ENCODE data around the gene CERS6.

CERS6 gene

GRCh38 chr2:168596881-168597655, 141.0 kb downstream of the CERS6 start:
- no peak for TF ChIP-seq CTCF (IDR thresholded peaks at IDR 0.05; ENCODE audit: low read depth, low read length)
- no peak overlapping the region for H3K4me3 ChIP-seq (ENCODE audit: low read depth, low read length)

GRCh38 chr2:168599738-168600137, 143.7 kb downstream of the CERS6 start:
- TF ChIP-seq CTCF (IDR thresholded peaks at IDR 0.05; ENCODE audit: low read depth, low read length): no peak
- H3K4me3 ChIP-seq (ENCODE audit: low read depth, low read length): no peak overlapping the region

GRCh38 chr2:168600949-168601348, 144.9 kb downstream of the CERS6 start:
- H3K4me3 ChIP-seq (ENCODE audit: low read depth, low read length): no peak overlapping the region
- no peak for TF ChIP-seq CTCF (IDR thresholded peaks at IDR 0.05; ENCODE audit: low read depth, low read length)

DNA sequence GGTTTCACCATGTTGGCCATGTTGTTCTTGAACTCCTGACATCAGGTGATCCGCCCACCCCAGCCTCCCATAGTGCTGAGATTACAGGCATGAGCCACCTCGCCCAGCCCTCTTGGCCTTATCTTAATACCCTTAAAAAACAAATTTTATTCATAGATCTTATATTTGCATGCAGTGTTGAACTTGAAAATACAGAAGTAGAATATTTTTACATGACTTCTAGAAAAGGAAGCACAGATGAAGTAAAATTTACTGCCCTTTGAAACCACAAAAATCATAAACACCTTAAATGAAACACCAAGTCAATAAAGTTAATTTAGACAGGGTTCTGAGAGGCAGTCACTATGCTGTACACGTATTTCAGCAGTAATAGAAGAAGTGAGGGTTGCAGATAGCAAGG, 145.7 kb downstream of the CERS6 start:
- TF ChIP-seq CTCF (IDR thresholded peaks at IDR 0.05; ENCODE audit: low read depth, low read length): no peak

DNA sequence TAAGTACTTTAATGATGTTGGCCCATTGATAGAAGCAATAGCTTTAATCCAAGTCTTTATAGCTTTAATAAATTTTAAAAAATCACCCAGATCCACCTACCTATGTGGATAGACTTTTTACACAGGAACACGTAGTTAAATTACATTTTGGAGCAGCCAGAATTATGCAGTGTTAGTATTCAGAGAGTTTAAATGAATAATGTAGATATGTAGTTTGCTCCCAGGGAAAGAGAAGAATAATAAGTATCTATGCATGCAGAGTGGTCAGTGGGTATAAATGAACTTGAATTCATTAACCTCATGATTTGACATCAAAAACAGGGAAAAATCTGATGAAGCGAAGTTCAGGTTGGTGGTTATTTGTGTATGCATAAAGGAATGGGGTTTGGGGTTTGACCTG, 146.3 kb downstream of the CERS6 start:
- no peak overlapping the region for H3K4me3 ChIP-seq (ENCODE audit: low read depth, low read length)
- no peak for TF ChIP-seq CTCF (IDR thresholded peaks at IDR 0.05; ENCODE audit: low read depth, low read length)

More for the DNA sequence above, 145.7 kb downstream of the CERS6 start:
- no peak overlapping the region for H3K4me3 ChIP-seq (ENCODE audit: low read depth, low read length)

- TF ChIP-seq CTCF (IDR thresholded peaks at IDR 0.05; ENCODE audit: low read depth, low read length): no peak
These were observed 146.9 kb downstream of the CERS6 start for GRCh38 chr2:168602846-168603401.

DNA sequence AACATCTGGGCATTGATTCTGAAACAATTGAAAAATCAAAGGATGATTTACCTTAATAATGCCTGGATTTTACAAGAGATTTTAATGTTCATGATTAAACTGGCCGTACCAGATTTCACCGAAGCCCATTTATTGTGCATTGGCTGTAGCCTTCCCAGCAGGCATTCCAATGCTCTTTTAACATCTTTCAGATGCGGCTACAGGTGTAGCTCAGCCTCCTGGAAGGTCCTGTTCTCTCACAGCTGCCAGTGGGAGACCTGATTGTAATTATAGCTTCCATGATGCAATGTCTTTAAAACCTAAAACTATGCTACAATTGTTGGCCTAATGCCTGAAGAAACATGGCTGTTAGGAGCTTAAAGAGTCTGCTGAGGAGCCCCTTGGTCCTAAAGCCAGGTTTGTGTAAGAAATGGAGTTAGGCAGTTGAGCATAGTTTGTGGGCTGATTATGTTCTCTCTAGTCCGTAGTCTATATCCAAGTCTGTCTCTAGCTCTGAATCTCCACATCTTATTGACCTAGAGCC, 147.4 kb downstream of the CERS6 start:
- no peak overlapping the region for H3K4me3 ChIP-seq (ENCODE audit: low read depth, low read length)
- TF ChIP-seq CTCF (IDR thresholded peaks at IDR 0.05; ENCODE audit: low read depth, low read length): no peak

More at GRCh38 chr2:168602846-168603401, 146.9 kb downstream of the CERS6 start:
- H3K4me3 ChIP-seq (ENCODE audit: low read depth, low read length): no peak overlapping the region

Measured in WI38 (cell line).